Activated CD4-positive, alpha-beta T cell treated with anti-CD3 and anti-CD28 coated beads for 48 hours (primary cell): Measurements from ENCODE around the gene LIME1.
A peak's percentile ranks its signal among the peaks of the same experiment; 100 is the strongest.

ENCODE experiments used
- DNase-seq: peaks from one replicate; pipeline ENCODE4 v3.0.0-alpha.2; 2020

Gene LIME1

DNA sequence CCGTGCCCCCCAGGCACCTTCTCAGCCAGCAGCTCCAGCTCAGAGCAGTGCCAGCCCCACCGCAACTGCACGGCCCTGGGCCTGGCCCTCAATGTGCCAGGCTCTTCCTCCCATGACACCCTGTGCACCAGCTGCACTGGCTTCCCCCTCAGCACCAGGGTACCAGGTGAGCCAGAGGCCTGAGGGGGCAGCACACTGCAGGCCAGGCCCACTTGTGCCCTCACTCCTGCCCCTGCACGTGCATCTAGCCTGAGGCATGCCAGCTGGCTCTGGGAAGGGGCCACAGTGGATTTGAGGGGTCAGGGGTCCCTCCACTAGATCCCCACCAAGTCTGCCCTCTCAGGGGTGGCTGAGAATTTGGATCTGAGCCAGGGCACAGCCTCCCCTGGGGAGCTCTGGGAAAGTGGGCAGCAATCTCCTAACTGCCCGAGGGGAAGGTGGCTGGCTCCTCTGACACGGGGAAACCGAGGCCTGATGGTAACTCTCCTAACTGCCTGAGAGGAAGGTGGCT lies 39.1 kb upstream of the LIME1 start:
- no peak for DNase-seq

DNA sequence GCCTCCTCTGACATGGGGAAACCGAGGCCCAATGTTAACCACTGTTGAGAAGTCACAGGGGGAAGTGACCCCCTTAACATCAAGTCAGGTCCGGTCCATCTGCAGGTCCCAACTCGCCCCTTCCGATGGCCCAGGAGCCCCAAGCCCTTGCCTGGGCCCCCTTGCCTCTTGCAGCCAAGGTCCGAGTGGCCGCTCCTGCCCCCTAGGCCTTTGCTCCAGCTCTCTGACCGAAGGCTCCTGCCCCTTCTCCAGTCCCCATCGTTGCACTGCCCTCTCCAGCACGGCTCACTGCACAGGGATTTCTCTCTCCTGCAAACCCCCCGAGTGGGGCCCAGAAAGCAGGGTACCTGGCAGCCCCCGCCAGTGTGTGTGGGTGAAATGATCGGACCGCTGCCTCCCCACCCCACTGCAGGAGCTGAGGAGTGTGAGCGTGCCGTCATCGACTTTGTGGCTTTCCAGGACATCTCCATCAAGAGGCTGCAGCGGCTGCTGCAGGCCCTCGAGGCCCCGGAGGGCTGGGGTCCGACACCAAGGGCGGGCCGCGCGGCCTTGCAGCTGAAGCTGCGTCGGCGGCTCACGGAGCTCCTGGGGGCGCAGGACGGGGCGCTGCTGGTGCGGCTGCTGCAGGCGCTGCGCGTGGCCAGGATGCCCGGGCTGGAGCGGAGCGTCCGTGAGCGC lies 38.5 kb upstream of the LIME1 start:
- DNase-seq: no peak

DNA sequence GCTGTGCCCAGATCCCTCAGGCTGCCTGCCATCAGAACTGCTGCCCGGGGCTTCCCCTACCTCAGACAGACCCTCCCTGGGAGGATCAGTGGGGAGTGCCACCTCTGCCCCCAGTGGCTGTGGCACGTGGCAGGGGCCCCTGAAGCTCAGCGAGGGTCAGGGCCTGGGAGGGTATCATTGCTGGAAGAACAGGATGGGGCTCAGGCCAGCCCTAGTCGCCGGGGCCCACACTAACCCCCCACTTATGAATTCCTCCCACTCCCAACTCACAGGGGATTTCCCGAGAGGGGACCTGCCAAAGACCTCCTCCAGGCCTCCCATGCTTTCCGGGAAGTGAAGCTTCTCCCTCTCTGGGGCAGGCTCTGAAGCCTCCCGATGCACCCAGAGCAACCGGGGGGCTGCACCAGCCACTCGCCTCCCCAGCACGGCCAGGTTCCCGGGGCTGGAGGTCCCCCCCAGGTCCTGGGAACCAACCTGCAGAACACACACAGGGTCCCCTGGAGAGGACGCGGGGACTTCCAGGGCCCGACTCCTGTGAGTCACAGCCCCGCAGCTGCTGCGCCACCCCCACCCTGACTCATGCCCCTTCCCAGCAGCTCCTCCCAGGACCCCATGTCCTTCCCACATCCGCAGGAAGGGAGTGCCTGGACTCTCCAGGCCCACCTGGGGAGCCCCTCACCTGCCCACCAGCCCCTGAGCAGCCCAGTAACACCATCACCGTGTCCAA lies 37.6 kb upstream of the LIME1 start:
- DNase-seq: peak; percentile 77

DNA sequence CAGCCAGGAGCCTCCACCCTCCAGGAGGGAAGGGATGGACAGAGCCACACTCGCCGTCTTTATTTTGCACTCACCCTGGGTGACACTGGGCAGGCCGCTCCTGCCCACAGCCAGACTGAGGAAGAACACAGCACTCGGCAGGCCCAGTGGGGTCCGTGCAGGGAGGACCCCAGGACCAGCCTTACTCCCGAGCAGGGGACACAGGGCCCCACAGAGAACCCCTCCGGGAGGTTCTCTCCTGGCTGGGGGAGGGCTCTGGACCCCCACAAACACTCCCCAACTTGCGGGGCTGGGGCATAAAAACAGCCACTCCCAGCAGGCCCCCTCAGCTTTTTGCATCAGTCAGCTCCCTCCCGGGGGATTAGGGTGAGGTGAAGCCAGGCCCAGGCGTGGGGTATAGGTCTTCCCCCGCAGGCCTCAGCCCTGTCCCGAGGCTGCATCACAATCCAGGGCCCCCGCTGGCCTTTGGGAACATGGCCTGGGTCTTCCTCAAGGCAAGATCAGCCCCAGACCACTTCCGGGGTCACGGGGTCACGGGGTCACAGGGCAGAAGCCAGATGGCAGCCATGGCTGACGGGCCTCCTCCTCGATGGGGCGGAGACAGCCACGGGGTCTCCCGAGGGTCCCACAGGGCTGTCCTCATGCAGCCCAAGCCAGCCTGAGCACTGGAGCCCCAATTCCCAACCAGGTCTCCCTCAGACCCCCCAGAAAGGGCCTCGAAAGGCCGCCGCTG lies 36.8 kb upstream of the LIME1 start:
- peak; percentile 3 for DNase-seq

DNA sequence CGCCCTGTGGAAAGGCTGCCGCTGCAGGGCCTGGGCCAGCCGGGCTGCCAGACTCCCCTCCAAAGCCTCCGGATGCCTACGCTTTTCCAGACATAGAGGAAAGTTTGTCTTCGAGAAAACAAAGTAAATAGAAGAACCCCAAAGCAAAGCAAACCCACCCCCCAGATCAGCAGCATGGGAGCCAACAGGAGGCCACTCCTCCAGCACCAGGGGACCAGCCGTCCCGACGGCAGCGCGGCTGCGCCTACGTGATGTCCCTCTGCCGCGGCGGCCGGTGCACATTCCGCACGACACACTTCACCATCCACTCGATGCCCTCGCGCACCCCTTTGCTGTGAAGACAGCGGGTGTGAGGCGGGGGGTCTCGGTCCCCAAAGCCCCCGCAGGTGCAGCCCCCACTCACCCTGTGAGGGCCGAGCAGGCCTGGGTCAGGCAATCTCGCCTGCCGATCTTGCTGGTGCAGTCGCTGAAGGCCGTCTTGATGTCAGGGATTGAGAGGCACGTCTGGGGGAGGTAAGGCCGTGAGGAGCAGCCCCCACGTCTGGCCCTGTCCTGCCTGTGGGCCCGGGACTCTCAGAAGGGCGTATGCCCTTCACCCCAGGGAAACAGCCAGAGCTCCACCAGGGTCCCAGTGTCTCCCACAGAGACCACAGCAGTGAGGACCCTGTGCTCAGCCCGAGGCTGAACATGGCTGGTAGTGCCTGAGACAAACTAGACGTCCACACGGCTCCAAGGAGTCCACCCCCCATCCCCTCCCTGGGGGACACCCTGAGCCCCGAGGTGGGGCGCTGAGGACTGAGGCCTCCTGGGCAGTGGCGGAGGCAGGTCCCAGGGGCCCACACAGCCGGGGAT lies 36.0 kb upstream of the LIME1 start:
- peak; percentile 8 for DNase-seq

DNA sequence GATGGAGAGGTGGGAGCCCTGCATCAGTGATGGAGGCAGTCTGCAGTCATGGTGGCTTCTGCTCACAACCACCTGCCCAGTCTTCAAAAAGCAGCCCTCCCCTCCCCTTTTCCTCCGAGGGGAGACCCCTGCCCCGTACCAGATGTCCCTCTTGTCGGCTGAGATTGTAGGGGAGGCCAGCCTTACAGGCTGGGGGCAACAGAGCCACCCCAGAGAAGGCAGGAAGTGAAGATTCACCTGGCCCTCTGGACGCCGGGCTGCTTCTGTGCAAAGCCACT lies 35.5 kb upstream of the LIME1 start:
- no peak for DNase-seq

DNA sequence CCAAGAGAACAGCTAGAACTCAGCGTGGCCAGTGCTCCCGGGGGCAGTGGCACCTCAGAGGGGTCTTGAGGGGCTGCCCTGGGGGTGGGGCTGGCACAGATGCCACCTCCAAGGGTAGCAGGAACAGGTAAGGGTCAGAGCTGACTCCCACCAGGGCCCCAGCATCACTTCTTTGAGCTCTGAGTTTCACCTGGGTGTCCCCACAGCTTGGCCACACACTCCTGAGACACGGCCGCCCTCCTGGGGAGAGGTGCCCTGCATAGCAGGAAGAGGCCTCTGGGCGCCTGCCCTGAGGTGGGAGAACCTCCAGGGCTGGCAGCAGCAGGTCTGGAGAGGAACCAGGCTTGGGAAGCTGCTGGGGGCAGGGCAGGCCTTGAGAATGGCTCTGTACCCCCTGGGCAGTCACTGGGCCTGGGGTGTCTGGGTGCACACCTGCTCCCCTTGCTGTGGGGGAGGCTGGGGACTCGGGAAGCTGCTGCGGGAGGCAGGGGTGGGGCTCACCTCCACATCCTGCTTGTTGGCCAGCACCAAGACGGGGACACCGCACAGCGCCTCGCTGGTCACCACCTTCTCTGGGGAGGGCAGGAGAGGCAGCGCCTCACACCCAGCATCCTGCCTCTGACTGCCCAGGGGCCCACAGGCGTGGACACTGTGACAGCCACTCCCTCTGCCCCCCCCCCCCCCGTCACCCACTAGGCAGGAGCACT lies 35.0 kb upstream of the LIME1 start:
- peak; percentile 4 for DNase-seq

DNA sequence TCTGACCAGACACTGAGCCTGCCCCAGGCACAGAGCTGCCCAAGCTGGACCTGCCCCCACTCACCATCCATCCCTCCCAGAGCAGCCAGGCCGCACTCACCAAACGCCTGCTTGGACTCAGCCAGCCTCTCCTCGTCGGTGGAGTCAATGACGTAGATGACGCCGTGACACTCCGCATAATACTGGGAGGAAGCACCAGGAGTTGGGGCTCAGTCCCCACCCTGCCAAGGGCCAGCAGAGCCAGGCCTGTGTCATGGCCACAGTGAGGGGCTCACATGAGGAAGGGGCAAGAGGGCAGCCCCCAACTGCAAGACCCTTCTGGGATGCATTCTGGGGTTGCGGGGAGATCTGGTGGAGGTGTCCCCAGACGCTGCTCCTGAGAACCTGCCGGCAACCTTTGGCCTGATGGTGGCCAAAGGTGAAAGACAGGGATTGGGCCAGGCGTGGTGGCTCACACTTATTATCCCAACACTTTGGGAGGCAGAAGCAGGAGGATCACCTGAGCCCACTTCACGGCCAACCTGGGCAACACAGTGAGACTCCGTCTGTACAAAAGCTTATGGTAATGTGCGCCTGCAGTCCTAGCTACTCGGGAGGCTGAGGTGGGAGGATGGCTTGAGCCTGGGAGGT lies 34.3 kb upstream of the LIME1 start:
- peak; percentile 3 for DNase-seq

DNA sequence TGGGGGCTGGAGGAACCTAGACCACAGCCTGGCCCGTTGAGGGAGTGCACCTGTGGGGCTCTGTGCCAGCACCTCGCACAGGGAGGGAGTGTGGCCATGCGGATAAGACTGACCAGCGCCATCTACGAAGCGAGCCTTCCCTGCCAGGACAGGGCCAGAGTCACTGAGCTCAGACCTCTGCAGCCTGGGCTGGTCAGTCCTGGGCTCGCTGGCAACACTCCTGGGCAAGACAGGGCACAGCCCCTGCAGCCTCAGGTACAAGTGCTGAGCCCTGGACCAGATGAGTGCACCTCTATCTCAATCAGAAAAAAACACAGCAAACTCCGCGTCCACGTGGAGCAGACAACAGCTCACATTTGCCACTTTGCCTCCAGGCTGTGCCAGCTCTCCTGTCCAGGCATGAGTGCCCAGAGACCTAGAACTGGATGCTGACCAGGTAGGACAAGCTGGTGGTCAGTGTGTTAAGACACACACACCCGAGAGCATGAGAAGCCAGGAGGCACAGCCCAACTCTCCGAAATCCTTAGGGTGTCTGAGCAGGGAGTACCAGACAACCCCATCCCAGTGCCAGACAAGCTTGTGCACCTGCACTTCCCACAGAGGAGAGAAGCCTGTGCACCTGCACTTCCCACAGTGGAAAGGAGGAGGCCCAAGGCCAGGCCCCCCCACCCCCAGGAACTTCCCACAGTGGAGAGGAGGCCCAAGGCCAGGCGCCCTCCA lies 33.6 kb upstream of the LIME1 start:
- DNase-seq: peak; percentile 2

DNA sequence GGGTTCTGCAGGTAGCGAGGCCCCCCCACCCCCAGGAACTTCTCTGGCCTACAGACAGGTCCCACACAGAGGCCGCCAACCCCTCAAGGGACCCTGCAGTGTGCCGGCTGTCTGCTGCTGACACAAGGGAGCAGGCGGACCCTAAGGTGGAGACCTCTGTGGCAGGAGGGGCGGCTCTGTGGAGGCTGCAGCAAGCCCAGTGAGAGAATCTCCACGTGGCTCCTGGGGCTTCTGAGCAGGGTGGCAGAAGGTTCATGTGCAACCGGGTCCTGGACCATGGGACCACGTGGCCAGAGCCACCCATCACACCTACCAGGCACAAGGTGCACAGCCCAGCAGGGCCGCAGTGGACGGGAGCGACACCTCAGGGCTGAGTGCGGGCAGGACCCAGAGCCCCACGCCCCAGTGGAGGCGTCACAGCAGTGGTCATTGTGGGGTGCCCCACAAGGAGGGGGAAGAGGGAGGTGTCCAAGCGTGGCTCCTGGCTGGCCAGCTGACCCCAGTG lies 32.9 kb upstream of the LIME1 start:
- DNase-seq: peak; percentile 3

DNA sequence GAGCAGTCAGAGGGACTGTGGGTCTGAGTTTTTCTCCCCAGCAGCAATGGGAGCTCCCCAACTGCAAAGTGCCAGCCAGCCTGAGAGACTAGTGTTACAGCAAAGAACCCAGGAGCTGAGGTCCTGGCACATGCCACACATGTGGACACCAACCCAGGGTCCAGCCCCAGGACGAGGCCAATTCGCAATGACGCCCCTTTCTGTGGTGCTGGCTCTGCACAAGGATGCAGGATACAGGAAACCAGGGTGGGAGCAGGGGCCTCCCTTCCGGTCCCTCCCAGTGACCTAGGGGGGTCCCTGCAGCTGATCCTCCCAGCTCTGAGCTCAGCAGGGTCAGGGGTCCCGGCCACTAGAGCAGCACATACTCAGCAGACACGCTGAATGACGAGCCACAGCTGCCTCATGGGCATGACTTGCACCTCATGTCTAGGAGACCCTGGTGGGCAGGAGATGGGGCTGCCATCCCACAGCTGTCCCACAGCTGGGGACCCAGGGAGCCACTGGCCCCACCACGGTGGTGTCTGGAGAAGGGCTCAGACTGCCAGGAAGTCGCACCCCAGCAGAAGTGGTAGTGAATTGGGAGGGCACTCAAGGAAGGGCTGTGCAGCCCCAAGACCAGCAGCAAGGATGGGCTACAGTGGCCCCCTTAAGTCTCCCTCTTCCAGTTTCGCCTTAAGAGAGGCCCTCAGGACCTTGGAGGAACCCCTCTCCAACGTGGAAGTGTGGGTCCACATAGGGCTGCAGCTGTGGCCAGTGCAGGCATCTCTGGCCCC lies 32.3 kb upstream of the LIME1 start:
- no peak for DNase-seq

DNA sequence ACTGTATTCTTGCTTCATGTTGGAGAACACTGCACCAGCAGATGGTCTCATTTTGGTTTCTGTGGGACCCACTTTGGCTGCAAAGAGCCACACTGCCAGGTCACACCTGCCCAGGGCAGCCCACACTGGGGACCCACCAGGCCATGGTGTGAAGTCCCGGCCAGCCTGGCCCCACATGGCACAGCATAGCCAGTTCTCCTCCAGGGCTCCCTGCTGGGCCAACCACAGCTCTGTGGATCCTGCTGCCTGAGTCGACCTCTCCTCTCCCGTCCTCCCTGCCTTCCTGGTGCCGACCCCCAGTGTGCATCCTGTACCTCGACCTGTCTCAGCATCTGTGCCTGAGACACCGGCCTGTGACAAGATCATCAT lies 31.7 kb upstream of the LIME1 start:
- no peak for DNase-seq

DNA sequence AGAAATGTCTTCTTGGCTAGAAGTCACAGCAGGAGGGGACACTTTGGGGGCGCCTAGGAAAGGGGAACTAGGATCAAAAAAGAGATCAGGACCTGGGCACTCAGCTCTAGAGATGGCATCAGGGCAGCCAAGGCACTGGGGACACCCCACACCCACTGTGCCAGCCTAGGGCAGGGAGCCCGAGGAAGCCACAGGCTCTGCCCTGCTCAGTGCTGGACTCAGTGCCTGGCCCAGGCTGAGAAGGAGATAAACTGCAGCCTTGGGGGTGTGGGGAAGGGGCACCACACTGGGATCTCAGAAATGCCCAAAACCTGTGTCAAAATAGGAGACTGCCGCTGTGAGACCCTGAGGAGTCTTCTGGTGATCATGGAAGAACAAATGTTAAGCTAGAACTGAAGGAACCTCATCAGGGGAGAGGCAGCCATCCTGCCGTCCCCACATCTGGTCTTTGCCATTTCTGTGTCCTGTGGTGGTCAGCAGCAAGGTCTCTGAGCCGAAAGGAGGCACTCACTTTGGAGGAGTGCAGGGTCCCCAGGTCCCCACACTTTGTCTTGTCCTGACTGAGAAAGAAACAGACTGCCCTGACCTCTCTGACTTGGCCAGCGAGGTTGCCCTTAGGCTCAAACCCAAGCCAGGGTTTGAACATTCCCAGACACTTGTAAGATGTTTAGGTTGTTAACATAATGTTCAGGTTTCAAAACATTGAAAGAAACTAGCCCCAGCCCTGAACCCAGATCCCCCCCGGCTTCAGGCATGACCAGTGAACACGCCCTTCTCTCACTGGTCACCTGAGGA lies 31.0 kb upstream of the LIME1 start:
- DNase-seq: no peak

DNA sequence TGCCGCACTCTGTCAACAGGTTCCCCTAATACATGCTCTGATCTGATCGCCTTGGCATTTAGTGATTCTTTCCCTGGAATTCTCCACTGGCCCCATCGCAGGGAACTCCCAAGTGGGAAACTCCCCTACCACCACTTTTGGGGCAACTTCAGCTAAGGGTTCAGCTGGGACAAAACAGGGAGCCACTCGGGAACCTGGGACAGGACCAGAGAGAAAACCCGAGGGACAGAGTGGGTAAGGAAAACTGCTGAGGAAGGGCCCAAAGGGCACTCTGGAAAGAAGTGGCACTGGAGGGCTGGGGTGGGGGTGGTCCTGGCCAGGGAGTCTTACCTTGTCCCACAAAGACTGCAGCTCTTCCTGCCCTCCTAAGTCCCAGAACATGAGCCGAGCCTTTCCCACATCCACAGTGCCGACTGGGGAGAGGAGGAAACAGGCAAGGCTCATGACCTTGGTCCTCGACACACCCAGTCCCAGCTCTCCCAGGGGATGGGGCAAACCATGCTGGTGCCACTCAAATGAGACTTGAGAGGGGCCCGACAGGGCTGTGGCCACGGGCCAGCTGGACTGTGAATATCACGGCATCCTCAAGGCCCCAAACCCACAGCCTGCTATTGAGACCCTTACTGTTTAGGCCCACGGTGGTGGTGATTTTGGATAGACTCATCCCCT lies 30.3 kb upstream of the LIME1 start:
- DNase-seq: no peak

DNA sequence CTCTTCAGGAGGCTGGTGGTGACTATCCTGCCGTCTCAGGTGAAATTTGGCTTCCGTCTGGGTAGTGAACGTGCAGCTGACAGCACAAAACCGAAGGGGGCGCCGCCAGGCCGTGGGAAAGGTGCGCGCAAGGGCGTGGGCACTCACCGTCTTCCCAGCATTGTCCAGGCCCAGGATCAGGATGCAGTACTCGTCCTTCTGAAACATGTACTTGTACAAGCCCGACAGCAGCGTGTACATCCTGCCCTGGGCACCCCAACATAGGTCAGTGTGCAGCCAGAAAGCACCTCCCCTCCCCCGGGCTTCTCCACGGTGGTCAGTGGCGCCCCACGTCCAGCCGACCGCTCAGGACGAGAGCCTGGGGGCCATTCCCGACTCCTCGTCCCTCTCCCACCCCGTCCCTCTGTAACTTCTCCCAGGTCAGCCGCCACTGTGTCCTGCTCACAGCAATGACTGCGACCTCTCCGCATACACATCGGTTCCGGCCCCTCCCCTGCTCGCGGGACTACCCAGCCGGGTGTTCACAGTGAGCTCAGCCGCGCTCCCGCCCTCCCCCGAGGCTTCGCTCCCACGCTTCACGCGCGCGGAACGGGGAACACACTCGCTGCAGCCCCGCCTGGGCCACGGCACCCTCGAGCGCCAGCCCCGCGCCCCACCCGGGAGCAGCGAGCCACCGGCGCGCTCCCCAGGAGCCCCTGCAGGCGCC lies 29.5 kb upstream of the LIME1 start:
- DNase-seq: peak; percentile 79

DNA sequence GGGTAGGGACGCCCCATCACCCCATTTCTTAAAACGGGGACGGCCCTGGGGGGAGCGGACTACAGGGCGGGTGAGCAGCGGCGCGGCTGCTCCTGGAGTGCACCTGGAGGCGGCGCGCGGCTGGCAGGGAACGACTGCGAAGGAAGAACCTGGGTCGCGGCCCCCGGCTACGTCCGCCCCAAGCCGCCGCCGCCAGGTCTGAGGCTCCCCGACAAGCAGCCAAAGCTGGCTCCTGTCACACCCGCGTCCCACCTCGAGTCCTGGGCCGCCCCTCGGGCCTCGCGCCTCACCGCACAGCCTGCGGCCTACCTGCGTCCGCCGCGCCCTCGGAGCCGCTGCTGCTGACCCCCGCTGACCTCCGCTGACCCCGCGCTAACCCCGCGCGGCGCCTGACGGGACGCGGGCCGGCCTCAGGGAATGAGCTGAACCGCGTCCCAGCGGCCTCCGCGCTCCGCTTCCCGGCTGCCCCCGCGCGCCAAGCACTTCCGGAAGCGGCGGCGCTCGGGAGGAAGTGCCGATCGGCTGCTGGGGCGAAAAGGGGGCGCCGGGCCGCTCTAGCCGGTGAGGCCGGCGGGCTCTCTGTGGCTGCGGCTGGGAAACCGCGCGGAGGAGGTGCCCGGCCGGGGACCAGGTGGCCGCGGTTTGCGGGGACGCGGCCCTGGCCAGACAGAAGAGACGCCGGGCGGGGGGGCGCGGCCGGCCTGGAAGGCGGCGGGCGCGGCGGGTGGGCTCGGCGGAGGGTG lies 28.7 kb upstream of the LIME1 start, which contains the start of the genes ARFRP1 and ZGPAT:
Gene ARFRP1 (minus strand): TSS at position 419 of the 743 bp plus-strand sequence. CDS start 885 bp downstream, outside the sequence.
Gene ZGPAT (plus strand): TSS at position 482 of the 743 bp plus-strand sequence. CDS start 542 bp downstream, outside the sequence.
- DNase-seq: peak; percentile 89
